H1 (cell line): Measurements from ENCODE around the gene ZDHHC20. TPM values are rescaled to one million over a fixed set of nuclear protein-coding genes. Genes with fewer than 3 reads are reported as not detected.

Experiments
- CHD2 ChIP-seq: IDR thresholded peaks from 2 replicates; pipeline ENCODE4 v1.6.1; 2012; ENCODE audit warnings: low read length, improper control_type of control experiment
- SIN3A ChIP-seq, 2 experiments: IDR thresholded peaks in 1 of 2; conservative IDR thresholded peaks in 1 of 2; 2 replicates each; pipeline ENCODE4 v1.6.1; 2011 to 2012; ENCODE audit warnings: low read length in 2 of 2, improper control_type of control experiment in 1 of 2, low read depth in 1 of 2, mild to moderate bottlenecking in 1 of 2
- polyA plus RNA-seq, 7 experiments: library from polyadenylated mRNA; depleted of rRNA in 3 of 7; stranded (reverse) in 5 of 7; unstranded in 2 of 7; fragments of >200 nt in 5 of 7; fragments of 200-250 nt in 2 of 7; gene quantifications; 1 replicate in 5 of 7; 2 replicates in 1 of 7; 4 replicates in 1 of 7; pipeline versions ENCODE4 v1.2.1 to v1.2.3, GENCODE V29; 2011 to 2013; ENCODE audit warnings: missing spikeins in 2 of 7, mixed read lengths in 2 of 7
- total RNA-seq: library from RNA; stranded (reverse); fragmentation: NEBNext Ultra II Directional; extraction: Animal tissue kit (Norgen Biotek cat#: 25700); gene quantifications from 2 replicates; pipeline ENCODE4 v1.2.1, GENCODE V29; 2021

ZDHHC20 gene
- total and polyA plus RNA-seq, 2 of the 8 experiments (the other 6 are each of a cell fraction or from before 2014, with no cell fraction given), result 16.4 to 89.0 TPM

DNA sequence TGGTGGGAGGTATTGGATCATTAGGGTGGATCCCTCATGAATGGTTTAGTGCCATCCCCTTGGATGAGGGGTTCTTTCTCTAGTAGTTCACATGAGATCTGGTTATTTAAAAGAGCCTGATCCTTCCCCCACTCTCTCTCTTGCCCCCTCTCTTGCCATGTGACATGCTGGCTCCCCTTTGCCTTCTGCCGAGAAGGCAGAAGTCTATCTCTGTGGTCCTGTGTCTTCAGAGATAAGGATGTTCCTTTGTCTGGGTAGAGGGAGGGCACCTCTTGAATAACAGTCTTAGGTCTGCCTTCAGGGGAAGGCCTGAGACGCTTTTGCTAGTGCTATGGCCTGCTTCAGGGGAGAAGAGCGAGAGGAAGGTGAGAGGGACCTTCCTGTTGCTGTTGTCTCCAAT lies 2.0 kb upstream of the ZDHHC20 start (continued):
- TF ChIP-seq SIN3A (conservative IDR thresholded peaks at IDR 0.05 in 1 of 2, IDR thresholded peaks at IDR 0.05 in 1 of 2; ENCODE audit: low read depth in 1 of 2, low read length in 2 of 2), result no peak
- TF ChIP-seq CHD2, result no peak
